ENCODE results near the gene MST1.

GRCh38 chr3:49703443-49703927 is 14.2 kb upstream of the MST1 start:
- TF ChIP-seq CTCF (conservative IDR thresholded peaks at IDR 0.05; ENCODE audit: low read depth, low read length) (peak; percentile 85), EZH2phosphoT487 (IDR thresholded peaks at IDR 0.05; ENCODE audit: borderline replicate concordance, low read length) (no peak)
